ENCODE data around the gene SNX15. TPM values are rescaled to one million over a fixed set of nuclear protein-coding genes. Genes with fewer than 3 reads are reported as not detected.

The SNX15 gene
- total and polyA plus RNA-seq, 5 donors from 2014 or later: 9.4 to 17.4 (median 11.2) TPM

DNA sequence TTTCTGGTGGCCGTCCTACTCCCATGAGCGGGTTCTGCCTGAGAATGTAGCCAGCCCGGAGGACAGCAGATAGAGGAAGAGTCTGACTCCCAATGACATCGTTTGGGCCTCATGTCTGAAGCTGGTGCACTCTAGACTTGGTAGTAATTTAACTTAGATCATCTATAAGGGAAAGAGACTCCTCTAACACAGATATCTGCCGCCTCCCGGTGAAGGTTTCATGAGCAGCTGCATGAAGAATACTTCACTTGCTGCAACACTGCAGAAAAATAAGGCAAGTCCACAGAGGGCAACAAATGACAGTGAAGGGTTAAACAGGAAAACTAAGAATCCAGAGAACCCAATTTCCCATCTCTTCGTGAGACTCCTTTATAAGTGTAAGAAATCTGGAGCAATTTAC lies 19.2 kb upstream of the SNX15 start:
- H3K4me3 Mint-ChIP-seq: peak overlapping the region in 1 of 4 donors; percentile 15
- Histone ChIP-seq H3K27me3 (ENCODE audit: control insufficient read depth, insufficient read depth, low read length) (no peaks in the 10 kb centered on the region), H3K9me3 (ENCODE audit: control insufficient read depth in 2 of 2, low read length in 2 of 2) (no peaks in the 10 kb centered on the region), H3K36me3 (ENCODE audit: control insufficient read depth, insufficient read depth, low read length) (no peaks in the 10 kb centered on the region), H3K27ac (ENCODE audit: insufficient read depth, low read length, poor library complexity, severe bottlenecking) (no peak overlapping the region), H3K4me3 (ENCODE audit: low read depth, low read length) (no peak overlapping the region), H3K4me1 (ENCODE audit: control insufficient read depth, insufficient read depth, low read length, poor library complexity, severe bottlenecking) (no peaks in the 10 kb centered on the region)
- peaks cover 5% of the 10 kb centered on the region for H3K27me3 Mint-ChIP-seq
- no peak for DNase-seq
- no peaks in the 10 kb centered on the region for H3K9me3 Mint-ChIP-seq
- peaks cover 0 to under 1% (median 0%) of the 10 kb centered on the region in 4 donors for H3K4me1 Mint-ChIP-seq
- no peak for ATAC-seq (ENCODE audit: low read depth in 2 of 2)
- H3K27ac Mint-ChIP-seq: no peak overlapping the region
- H3K36me3 Mint-ChIP-seq: no peaks in the 10 kb centered on the region

GRCh38 chr11:65008873-65009272 lies 18.4 kb upstream of the SNX15 start:
- H3K4me3 Mint-ChIP-seq: no peak overlapping the region
- no peaks in the 10 kb centered on the region for H3K36me3 Mint-ChIP-seq
- Histone ChIP-seq H3K9me3 (ENCODE audit: control insufficient read depth in 2 of 2, low read length in 2 of 2) (no peaks in the 10 kb centered on the region), H3K36me3 (ENCODE audit: control insufficient read depth, insufficient read depth, low read length) (no peaks in the 10 kb centered on the region), H3K4me3 (ENCODE audit: low read depth, low read length) (no peak overlapping the region), H3K27me3 (ENCODE audit: control insufficient read depth, insufficient read depth, low read length) (no peaks in the 10 kb centered on the region), H3K27ac (ENCODE audit: insufficient read depth, low read length, poor library complexity, severe bottlenecking) (no peak overlapping the region), H3K4me1 (ENCODE audit: control insufficient read depth, insufficient read depth, low read length, poor library complexity, severe bottlenecking) (no peaks in the 10 kb centered on the region)
- H3K27ac Mint-ChIP-seq: no peak overlapping the region
- peaks cover 0 to 7% (median 3%) of the 10 kb centered on the region in 4 donors for H3K4me1 Mint-ChIP-seq
- H3K27me3 Mint-ChIP-seq: peaks cover 11% of the 10 kb centered on the region
- DNase-seq: no peak
- no peak for ATAC-seq (ENCODE audit: low read depth in 2 of 2)
- H3K9me3 Mint-ChIP-seq: no peaks in the 10 kb centered on the region

DNA sequence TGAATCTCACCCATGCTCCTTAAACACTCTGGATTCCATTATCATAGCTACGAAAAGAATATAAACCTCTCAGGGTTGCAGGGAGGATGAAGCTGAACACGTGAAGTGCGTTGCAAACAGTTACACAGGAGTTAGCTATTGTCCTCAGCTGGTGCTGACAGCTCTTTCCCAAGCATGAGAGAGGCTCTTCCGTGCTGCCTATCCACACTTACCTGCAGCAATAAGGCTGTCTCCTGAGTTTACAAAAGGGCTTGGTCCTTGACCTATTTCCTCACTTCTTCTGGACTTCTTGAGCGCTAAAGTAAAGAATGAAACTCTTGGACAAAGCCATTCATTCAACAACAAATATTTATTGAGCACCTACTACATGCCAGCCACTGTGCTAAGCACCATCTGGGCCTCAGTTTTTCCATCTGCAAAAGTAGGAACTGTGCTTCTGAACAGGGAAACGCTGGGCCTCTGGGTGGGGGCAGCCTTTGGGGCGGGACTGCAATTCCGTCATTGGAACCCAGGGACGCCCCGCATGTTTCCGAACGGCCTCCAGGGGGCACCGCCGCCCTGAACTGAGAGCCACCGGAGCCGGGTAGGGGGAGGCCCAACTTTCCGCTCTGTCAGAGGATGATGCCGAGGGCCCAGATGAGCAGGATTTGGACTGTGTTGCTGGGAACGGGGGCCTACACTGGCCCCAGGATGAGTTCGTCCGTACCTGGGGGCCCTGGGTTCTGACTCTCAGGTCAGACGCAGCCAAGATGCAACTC lies 13.9 kb upstream of the SNX15 start:
- Mint-ChIP-seq H3K4me1 (peaks cover 0 to 31% (median 15%) of the 10 kb centered on the region in 4 donors), H3K9me3 (no peaks in the 10 kb centered on the region), H3K27ac (peak overlapping the region; percentile 93 to 98 (median 97)), H3K27me3 (peaks cover 6% of the 10 kb centered on the region), H3K4me3 (peak overlapping the region; percentile 92 to 98 (median 92)), H3K36me3 (no peaks in the 10 kb centered on the region)
- Histone ChIP-seq H3K4me3 (ENCODE audit: low read depth, low read length) (peak overlapping the region; percentile 57), H3K36me3 (ENCODE audit: control insufficient read depth, insufficient read depth, low read length) (no peaks in the 10 kb centered on the region), H3K4me1 (ENCODE audit: control insufficient read depth, insufficient read depth, low read length, poor library complexity, severe bottlenecking) (peaks cover 13% of the 10 kb centered on the region), H3K27ac (ENCODE audit: insufficient read depth, low read length, poor library complexity, severe bottlenecking) (peak overlapping the region; percentile 95), H3K27me3 (ENCODE audit: control insufficient read depth, insufficient read depth, low read length) (no peaks in the 10 kb centered on the region), H3K9me3 (ENCODE audit: control insufficient read depth in 2 of 2, low read length in 2 of 2) (no peaks in the 10 kb centered on the region)
- DNase-seq: peak; percentile 83 to 93 (median 91)
- peak; percentile 88 to 91 for ATAC-seq (ENCODE audit: low read depth in 2 of 2)

DNA sequence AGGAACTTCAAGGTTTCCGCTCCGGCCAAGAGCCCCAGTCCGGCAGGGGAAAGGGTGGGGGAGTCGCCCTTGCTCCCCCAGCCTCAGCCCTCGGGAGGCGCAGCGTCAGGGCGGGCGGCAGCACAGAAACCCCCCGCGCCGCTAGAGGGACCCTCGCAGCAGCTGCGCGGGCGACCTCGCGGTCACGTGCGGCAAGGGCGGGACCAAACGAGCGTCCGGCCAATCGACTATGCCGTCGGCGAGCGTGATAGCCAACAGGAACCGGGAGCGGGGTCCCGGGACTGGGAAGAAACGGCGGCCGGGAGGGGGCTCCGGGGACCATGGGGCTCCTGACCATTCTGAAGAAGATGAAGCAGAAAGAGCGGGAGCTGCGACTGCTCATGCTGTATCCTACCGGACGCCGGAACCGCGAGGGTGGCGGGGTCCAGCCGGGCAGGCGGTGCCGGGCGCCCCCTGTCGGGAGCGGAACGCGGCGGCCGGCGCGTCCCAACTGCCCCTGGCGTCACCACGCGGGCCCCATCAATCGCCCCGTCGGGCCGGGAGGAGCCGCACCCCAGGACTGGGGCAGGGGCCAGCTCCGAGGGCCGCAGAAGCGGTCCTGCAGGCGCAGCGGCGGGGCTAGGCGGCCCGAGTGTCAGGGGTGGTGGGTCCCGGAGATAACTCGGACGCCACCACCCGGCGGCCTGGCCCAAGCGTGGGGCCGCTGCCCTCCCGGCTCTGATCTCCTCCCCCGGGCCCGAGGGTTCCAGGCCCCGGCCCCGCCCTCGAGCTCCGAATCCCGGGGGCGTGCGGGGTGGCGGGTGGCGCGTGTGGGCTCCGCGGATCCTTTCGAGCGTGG lies 13.1 kb upstream of the SNX15 start, which contains the start of gene ARL2:
Gene ARL2 (plus strand): TSS at position 273 of the 838 bp plus-strand sequence. CDS start 48 bp downstream, at position 321.
- ATAC-seq (ENCODE audit: low read depth in 2 of 2) (peak; percentile 77 to 78), DNase-seq (peak; percentile 83 to 92 (median 85))
- H3K27me3 ChIP-seq (ENCODE audit: control insufficient read depth, insufficient read depth, low read length): no peaks in the 10 kb centered on the region
- H3K27ac ChIP-seq (ENCODE audit: insufficient read depth, low read length, poor library complexity, severe bottlenecking): peak within 1 kb of the TSS; percentile 95
- H3K27ac Mint-ChIP-seq: peak within 1 kb of the TSS; percentile 93 to 98 (median 97)
- peak within 1 kb of the TSS; percentile 92 to 98 (median 94) for H3K4me3 Mint-ChIP-seq
- H3K9me3 ChIP-seq (ENCODE audit: control insufficient read depth in 2 of 2, low read length in 2 of 2): no peaks in the 10 kb centered on the region
- no peaks in the 10 kb centered on the region for H3K9me3 Mint-ChIP-seq
- H3K4me1 ChIP-seq (ENCODE audit: control insufficient read depth, insufficient read depth, low read length, poor library complexity, severe bottlenecking): peaks cover 13% of the 10 kb centered on the region
- peak within 1 kb of the TSS; percentile 57 for H3K4me3 ChIP-seq (ENCODE audit: low read depth, low read length)
- H3K36me3 ChIP-seq (ENCODE audit: control insufficient read depth, insufficient read depth, low read length): no peaks in the 10 kb centered on the region
- H3K4me1 Mint-ChIP-seq: peaks cover 0 to 31% (median 15%) of the 10 kb centered on the region in 4 donors
- H3K36me3 Mint-ChIP-seq: no peaks in the 10 kb centered on the region
- peaks cover 6% of the 10 kb centered on the region for H3K27me3 Mint-ChIP-seq

DNA sequence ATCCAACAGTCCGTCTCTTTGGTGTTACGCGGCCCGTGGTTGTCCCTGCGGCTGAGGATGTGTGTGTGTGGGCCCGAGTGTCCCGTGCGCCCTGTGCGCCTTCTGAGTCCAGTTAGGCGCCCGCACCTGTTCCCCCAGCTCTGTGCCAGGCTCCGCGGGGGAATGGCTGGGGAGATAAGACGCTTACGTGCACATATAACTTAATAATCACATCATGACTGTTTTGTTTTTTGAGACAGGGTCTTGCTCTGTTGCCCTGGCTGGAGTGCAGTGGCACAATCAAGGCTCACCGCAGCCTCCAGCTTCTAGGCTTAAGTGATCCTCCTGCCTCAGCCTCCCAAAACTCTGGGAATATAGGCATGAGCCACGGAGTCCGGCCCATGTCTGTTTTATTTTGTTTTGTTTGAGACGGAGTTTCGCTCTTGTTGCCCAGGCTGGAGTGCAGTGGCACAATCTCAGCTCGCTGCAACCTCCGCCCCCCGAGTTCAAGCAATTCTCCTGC lies 12.5 kb upstream of the SNX15 start:
- H3K27ac ChIP-seq (ENCODE audit: insufficient read depth, low read length, poor library complexity, severe bottlenecking): peak overlapping the region; percentile 95
- H3K36me3 Mint-ChIP-seq: no peaks in the 10 kb centered on the region
- peaks cover 3% of the 10 kb centered on the region for H3K36me3 ChIP-seq (ENCODE audit: control insufficient read depth, insufficient read depth, low read length)
- H3K4me3 Mint-ChIP-seq: peak overlapping the region; percentile 91 to 98 (median 94)
- no peaks in the 10 kb centered on the region for H3K9me3 Mint-ChIP-seq
- no peaks in the 10 kb centered on the region for H3K27me3 ChIP-seq (ENCODE audit: control insufficient read depth, insufficient read depth, low read length)
- peak overlapping the region; percentile 44 for H3K4me3 ChIP-seq (ENCODE audit: low read depth, low read length)
- H3K27ac Mint-ChIP-seq: peak overlapping the region; percentile 48 to 93 (median 91)
- H3K4me1 Mint-ChIP-seq: peaks cover 0 to 32% (median 15%) of the 10 kb centered on the region in 4 donors
- H3K9me3 ChIP-seq (ENCODE audit: control insufficient read depth in 2 of 2, low read length in 2 of 2): no peaks in the 10 kb centered on the region
- peaks cover 6% of the 10 kb centered on the region for H3K27me3 Mint-ChIP-seq
- ATAC-seq (ENCODE audit: low read depth in 2 of 2) (no peak), DNase-seq (no peak)
- peaks cover 13% of the 10 kb centered on the region for H3K4me1 ChIP-seq (ENCODE audit: control insufficient read depth, insufficient read depth, low read length, poor library complexity, severe bottlenecking)

DNA sequence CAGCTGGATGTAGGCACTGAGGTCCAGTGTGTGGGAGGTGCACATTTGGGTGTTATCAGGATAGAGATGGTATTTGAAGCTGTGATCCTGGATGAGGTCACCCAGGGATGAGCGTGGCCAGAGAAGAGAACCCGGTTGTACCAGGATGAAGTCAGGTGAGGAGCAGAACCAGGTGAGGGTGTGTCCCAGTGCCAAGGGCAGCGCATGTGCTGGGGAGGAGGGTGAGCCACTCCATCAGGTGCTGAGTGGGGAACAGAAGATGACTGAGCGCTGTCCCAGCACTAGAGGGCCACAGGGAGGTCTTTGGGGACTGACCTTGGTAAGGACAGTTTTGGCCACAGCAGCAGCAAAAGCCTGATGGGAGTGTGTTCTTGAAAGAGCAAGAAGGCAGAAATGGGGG lies 10.5 kb upstream of the SNX15 start:
- H3K9me3 ChIP-seq (ENCODE audit: control insufficient read depth in 2 of 2, low read length in 2 of 2): no peaks in the 10 kb centered on the region
- peak overlapping the region in 1 of 3 donors; percentile 41 for H3K27ac Mint-ChIP-seq
- no peak overlapping the region for H3K27ac ChIP-seq (ENCODE audit: insufficient read depth, low read length, poor library complexity, severe bottlenecking)
- H3K27me3 Mint-ChIP-seq: peaks cover 6% of the 10 kb centered on the region
- ATAC-seq (ENCODE audit: low read depth in 2 of 2) (no peak), DNase-seq (no peak)
- no peaks in the 10 kb centered on the region for H3K9me3 Mint-ChIP-seq
- H3K27me3 ChIP-seq (ENCODE audit: control insufficient read depth, insufficient read depth, low read length): no peaks in the 10 kb centered on the region
- peaks cover 9% of the 10 kb centered on the region for H3K36me3 ChIP-seq (ENCODE audit: control insufficient read depth, insufficient read depth, low read length)
- H3K4me1 Mint-ChIP-seq: peaks cover 0 to 33% (median 15%) of the 10 kb centered on the region in 4 donors
- no peaks in the 10 kb centered on the region for H3K36me3 Mint-ChIP-seq
- H3K4me1 ChIP-seq (ENCODE audit: control insufficient read depth, insufficient read depth, low read length, poor library complexity, severe bottlenecking): peaks cover 13% of the 10 kb centered on the region
- no peak overlapping the region for H3K4me3 ChIP-seq (ENCODE audit: low read depth, low read length)
- H3K4me3 Mint-ChIP-seq: peak overlapping the region in 3 of 4 donors; percentile 39 to 95 (median 60)

- no peaks in the 10 kb centered on the region for H3K36me3 Mint-ChIP-seq
- peak overlapping the region in 1 of 3 donors; percentile 71 for H3K27ac Mint-ChIP-seq
- no peaks in the 10 kb centered on the region for H3K27me3 ChIP-seq (ENCODE audit: control insufficient read depth, insufficient read depth, low read length)
- H3K27ac ChIP-seq (ENCODE audit: insufficient read depth, low read length, poor library complexity, severe bottlenecking): no peak overlapping the region
- peaks cover 9% of the 10 kb centered on the region for H3K36me3 ChIP-seq (ENCODE audit: control insufficient read depth, insufficient read depth, low read length)
- no peaks in the 10 kb centered on the region for H3K9me3 Mint-ChIP-seq
- H3K27me3 Mint-ChIP-seq: peaks cover 6% of the 10 kb centered on the region
- no peak for DNase-seq
- peaks cover 0 to 33% (median 16%) of the 10 kb centered on the region in 4 donors for H3K4me1 Mint-ChIP-seq
- H3K9me3 ChIP-seq (ENCODE audit: control insufficient read depth in 2 of 2, low read length in 2 of 2): no peaks in the 10 kb centered on the region
- no peak for ATAC-seq (ENCODE audit: low read depth in 2 of 2)
- no peak overlapping the region for H3K4me3 ChIP-seq (ENCODE audit: low read depth, low read length)
- H3K4me1 ChIP-seq (ENCODE audit: control insufficient read depth, insufficient read depth, low read length, poor library complexity, severe bottlenecking): peaks cover 13% of the 10 kb centered on the region
- H3K4me3 Mint-ChIP-seq: peak overlapping the region in 2 of 4 donors; percentile 29 to 54
Observed at GRCh38 chr11:65017937-65018336, 9.3 kb upstream of the SNX15 start.

Data from CD4-positive, CD25-positive, alpha-beta regulatory T cell (primary cell).